Skin epidermis (tissue), 12 donors: ENCODE measurements around the gene SNRPB.

Source experiments
- H3K27ac ChIP-seq, 21 experiments: fragments of 200-600 bp; sonication (generic) in 11 of 21; one replicate each; pipeline ENCODE4 v1.5.0; 2020; ENCODE audit warnings: mild to moderate bottlenecking in 3 of 21, inconsistent platforms in 2 of 21, moderate library complexity in 2 of 21
- H3K4me3 ChIP-seq, 7 experiments: fragments of 200-600 bp; sonication (generic) in 2 of 7; one replicate each; pipeline ENCODE4 v1.5.0; 2020; ENCODE audit warnings: inconsistent platforms in 2 of 7, mild to moderate bottlenecking in 2 of 7, moderate library complexity in 1 of 7

The SNRPB gene

GRCh38 chr20:2476742-2477615 is 6.4 kb upstream of the SNRPB start:
- H3K4me3 ChIP-seq: no peak overlapping the region
- no peak overlapping the region for H3K27ac ChIP-seq

GRCh38 chr20:2475850-2476741 is 5.5 kb upstream of the SNRPB start:
- no peak overlapping the region for H3K27ac ChIP-seq
- H3K4me3 ChIP-seq: no peak overlapping the region

GRCh38 chr20:2473516-2473915 is 2.9 kb upstream of the SNRPB start:
- no peak overlapping the region for H3K27ac ChIP-seq
- no peak overlapping the region for H3K4me3 ChIP-seq

GRCh38 chr20:2469991-2470422 is 582 bp downstream of the SNRPB start:
- peak overlapping the region; percentile 63 to 99 (median 73) for H3K4me3 ChIP-seq
- H3K27ac ChIP-seq: peak overlapping the region; percentile 85 to 98 (median 91)

GRCh38 chr20:2468581-2469407 is 1.8 kb downstream of the SNRPB start:
- H3K4me3 ChIP-seq: peak overlapping the region in 6 of 7 experiments; percentile 63 to 99 (median 77)
- peak overlapping the region in 3 of 21 experiments; percentile 19 to 96 (median 19) for H3K27ac ChIP-seq

- H3K27ac ChIP-seq: no peak overlapping the region
- no peak overlapping the region for H3K4me3 ChIP-seq
Observed at GRCh38 chr20:2467412-2467811, 3.2 kb downstream of the SNRPB start.

GRCh38 chr20:2465100-2465499 is 5.5 kb downstream of the SNRPB start:
- H3K4me3 ChIP-seq: no peak overlapping the region

GRCh38 chr20:2463616-2464365 is 6.8 kb downstream of the SNRPB start:
- H3K4me3 ChIP-seq: no peak overlapping the region

More at GRCh38 chr20:2465100-2465499, 5.5 kb downstream of the SNRPB start:
- no peak overlapping the region for H3K27ac ChIP-seq

GRCh38 chr20:2462484-2462883 is 8.1 kb downstream of the SNRPB start:
- H3K27ac ChIP-seq: no peak overlapping the region
- no peak overlapping the region for H3K4me3 ChIP-seq

More at GRCh38 chr20:2463616-2464365, 6.8 kb downstream of the SNRPB start:
- H3K27ac ChIP-seq: no peak overlapping the region

- no peak overlapping the region for H3K27ac ChIP-seq
- H3K4me3 ChIP-seq: no peak overlapping the region
Observed at GRCh38 chr20:2460752-2461424, 9.7 kb downstream of the SNRPB start.

GRCh38 chr20:2459981-2460751 is 10.4 kb downstream of the SNRPB start:
- H3K27ac ChIP-seq: no peak overlapping the region

GRCh38 chr20:2458919-2459499 is 11.6 kb downstream of the SNRPB start:
- Histone ChIP-seq H3K4me3 (no peak overlapping the region), H3K27ac (no peak overlapping the region)

More at GRCh38 chr20:2459981-2460751, 10.4 kb downstream of the SNRPB start:
- H3K4me3 ChIP-seq: no peak overlapping the region

- no peak overlapping the region for H3K27ac ChIP-seq
- no peak overlapping the region for H3K4me3 ChIP-seq
Observed at GRCh38 chr20:2455771-2456497, 14.7 kb downstream of the SNRPB start.

- H3K4me3 ChIP-seq: no peak overlapping the region
- no peak overlapping the region for H3K27ac ChIP-seq
Observed at GRCh38 chr20:2453792-2454191, 16.8 kb downstream of the SNRPB start.

- no peak overlapping the region for H3K4me3 ChIP-seq
- H3K27ac ChIP-seq: no peak overlapping the region
Observed at GRCh38 chr20:2451939-2452732, 18.5 kb downstream of the SNRPB start.

GRCh38 chr20:2451422-2451821 is 19.2 kb downstream of the SNRPB start:
- Histone ChIP-seq H3K27ac (no peak overlapping the region), H3K4me3 (no peak overlapping the region)
